Type B pancreatic cell (in vitro differentiated cells): Measurements from ENCODE around the gene MAFB. TPM values are rescaled to one million over a fixed set of nuclear protein-coding genes. Genes with fewer than 3 reads are reported as not detected.

ENCODE experiments used
- DNase-seq: peaks from one replicate; pipeline ENCODE4 v3.0.0; 2021; ENCODE audit warnings: mixed read lengths; ENCODE audit not compliant: unreplicated experiment; ENCODE audit errors: extremely low spot score
- H3K27ac Mint-ChIP-seq: 2 replicates; pipeline ENCODE4 v1.8.0; 2021; ENCODE audit warnings: mild to moderate bottlenecking, mixed read lengths
- H3K27me3 Mint-ChIP-seq: 2 replicates; pipeline ENCODE4 v1.8.0; 2021; ENCODE audit warnings: mixed read lengths
- H3K36me3 Mint-ChIP-seq: 2 replicates; pipeline ENCODE4 v1.8.0; 2021; ENCODE audit warnings: mixed read lengths
- H3K4me1 Mint-ChIP-seq: one replicate; pipeline ENCODE4 v1.8.0; 2021; ENCODE audit warnings: mixed read lengths; ENCODE audit not compliant: unreplicated experiment
- H3K4me3 Mint-ChIP-seq: 2 replicates; pipeline ENCODE4 v1.8.0; 2021; ENCODE audit warnings: mild to moderate bottlenecking, mixed read lengths
- H3K9me3 Mint-ChIP-seq: 2 replicates; pipeline ENCODE4 v1.8.0; 2021; ENCODE audit warnings: mixed read lengths
- CTCF ChIP-seq: fragments of 200-600 bp; sonication (generic); conservative IDR thresholded peaks from 2 replicates; pipeline ENCODE4 v1.5.0; 2021; ENCODE audit warnings: antibody characterized with exemption, mild to moderate bottlenecking
- total RNA-seq: library from RNA; stranded (reverse); gene quantifications from 2 replicates; pipeline ENCODE4 v1.2.1, GENCODE V29; 2021; ENCODE audit warnings: low replicate concordance

MAFB gene
- total RNA-seq, 1 donor from 2014 or later: 114 TPM

GRCh38 chr20:40683894-40684268 lies 5.2 kb downstream of the MAFB start:
- Mint-ChIP-seq H3K4me3 (peak overlapping the region; percentile 96), H3K27ac (peak overlapping the region; percentile 56), H3K36me3 (peaks cover 28% of the 10 kb centered on the region), H3K4me1 (peaks cover 36% of the 10 kb centered on the region), H3K9me3 (no peaks in the 10 kb centered on the region), H3K27me3 (peaks cover 83% of the 10 kb centered on the region)
- no peak for TF ChIP-seq CTCF
- DNase-seq: no peak

- Mint-ChIP-seq H3K4me3 (peak overlapping the region; percentile 96), H3K4me1 (peaks cover 36% of the 10 kb centered on the region)
- peak; percentile 77 for DNase-seq
These were observed 5.7 kb downstream of the MAFB start for GRCh38 chr20:40683221-40683893.

GRCh38 chr20:40682104-40682981 lies 6.7 kb downstream of the MAFB start:
- Mint-ChIP-seq H3K27me3 (peaks cover 87% of the 10 kb centered on the region), H3K4me1 (peaks cover 36% of the 10 kb centered on the region), H3K9me3 (no peaks in the 10 kb centered on the region), H3K4me3 (peak overlapping the region; percentile 96), H3K27ac (peak overlapping the region; percentile 60), H3K36me3 (peaks cover 29% of the 10 kb centered on the region)
- no peak for DNase-seq
- TF ChIP-seq CTCF: no peak

More at GRCh38 chr20:40683221-40683893, 5.7 kb downstream of the MAFB start:
- Mint-ChIP-seq H3K27ac (peak overlapping the region; percentile 56), H3K9me3 (no peaks in the 10 kb centered on the region), H3K36me3 (peaks cover 28% of the 10 kb centered on the region), H3K27me3 (peaks cover 86% of the 10 kb centered on the region)
- TF ChIP-seq CTCF: no peak

- no peak for TF ChIP-seq CTCF
- peaks cover 84% of the 10 kb centered on the region for H3K27me3 Mint-ChIP-seq
- H3K36me3 Mint-ChIP-seq: peaks cover 26% of the 10 kb centered on the region
These were observed 7.4 kb downstream of the MAFB start for GRCh38 chr20:40681684-40682083.

GRCh38 chr20:40681165-40681564 lies 7.9 kb downstream of the MAFB start:
- Mint-ChIP-seq H3K4me1 (peaks cover 34% of the 10 kb centered on the region), H3K27me3 (peaks cover 84% of the 10 kb centered on the region), H3K27ac (no peak overlapping the region), H3K4me3 (peak overlapping the region; percentile 4), H3K9me3 (no peaks in the 10 kb centered on the region), H3K36me3 (peaks cover 20% of the 10 kb centered on the region)
- DNase-seq: no peak
- no peak for TF ChIP-seq CTCF

More at GRCh38 chr20:40681684-40682083, 7.4 kb downstream of the MAFB start:
- Mint-ChIP-seq H3K4me1 (peaks cover 37% of the 10 kb centered on the region), H3K9me3 (no peaks in the 10 kb centered on the region), H3K4me3 (peak overlapping the region; percentile 96), H3K27ac (no peak overlapping the region)
- DNase-seq: no peak
